Measurements from ENCODE around the gene ERC2. TPM values are rescaled to one million over a fixed set of nuclear protein-coding genes. Genes with fewer than 3 reads are reported as not detected.
A peak's percentile ranks its signal among the peaks of the same experiment; 100 is the strongest.

ERC2 gene
- total RNA-seq, 1 experiment from 2014 or later, result 0.77 TPM

DNA sequence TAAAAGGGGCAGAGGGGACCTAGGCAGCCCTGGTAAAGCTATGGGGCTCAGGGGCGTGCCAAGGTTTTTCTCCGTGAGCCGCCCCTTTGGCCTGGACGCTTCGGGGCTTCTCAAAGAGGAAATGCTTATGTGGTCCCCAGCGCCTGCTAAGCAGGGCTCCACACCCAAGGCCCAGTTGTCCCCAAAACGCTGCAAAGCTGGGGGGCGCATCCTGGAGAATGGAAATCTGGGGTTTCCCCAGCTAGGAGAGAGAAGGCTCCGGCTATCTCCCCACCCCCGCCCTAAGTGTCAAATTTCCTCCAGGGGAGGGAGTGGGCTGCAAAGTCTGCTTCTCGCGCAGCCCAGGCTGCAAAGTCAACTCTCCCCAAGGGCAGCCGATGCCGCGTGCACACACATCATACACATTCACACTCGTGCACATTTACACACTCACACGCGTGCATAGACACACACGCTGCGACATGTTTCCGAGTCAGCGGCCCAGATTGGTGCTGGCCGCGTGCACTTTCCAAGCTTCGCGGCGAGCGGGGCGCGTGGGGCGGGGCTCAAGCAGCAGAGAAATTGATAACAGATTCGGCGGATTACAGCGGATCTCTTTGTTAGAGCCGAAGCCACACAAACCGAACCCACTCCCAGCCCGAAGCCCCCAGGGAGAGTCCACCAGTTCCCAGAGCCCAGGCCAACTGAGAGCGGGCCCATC is 985.6 kb downstream of the ERC2 start:
- Histone ChIP-seq H3K79me2 (ENCODE audit: low read length) (peaks cover 29% of the 10 kb centered on the region), H3K9me3 (ENCODE audit: low read length) (no peaks in the 10 kb centered on the region), H3K9me2 (replicated peaks; ENCODE audit: low read length) (no peaks in the 10 kb centered on the region), H2AFZ (ENCODE audit: low read length) (no peak overlapping the region), H3K27me3 (ENCODE audit: low read length) (no peaks in the 10 kb centered on the region), H3K27ac (ENCODE audit: low read length) (no peak overlapping the region), H4K20me1 (ENCODE audit: low read length) (no peaks in the 10 kb centered on the region), H3K4me3 (ENCODE audit: low read length) (no peak overlapping the region), H3F3A (ENCODE audit: low read length, unreplicated experiment) (no peaks in the 10 kb centered on the region), H3K9ac (ENCODE audit: low read length) (no peak overlapping the region), H3K4me2 (ENCODE audit: low read length) (no peak overlapping the region), H3K4me1 (ENCODE audit: insufficient read depth, low read length) (peaks cover 5% of the 10 kb centered on the region; the same call in 1 of the 2 replicates), H3K36me3 (ENCODE audit: low read depth, low read length) (no peaks in the 10 kb centered on the region)
- ChIA-PET POLR2A (ENCODE audit: unreplicated experiment) (no interaction called here), CTCF (interaction anchor here (0.6 kb wide), 1 partner anchor 240 kb away, joined by 3 read pairs; no protein-coding TSS in a partner anchor)
- BruUV-seq (replicated peaks), result no TSS peak
- intact Hi-C loops (cut with micrococcal nuclease), result loop anchor here (5.0 kb wide), 1 partner anchor 630 kb away; no protein-coding TSS in a partner anchor
- DNase-seq (no peak), ATAC-seq (no peak)
- TF ChIP-seq, protein P1, sequence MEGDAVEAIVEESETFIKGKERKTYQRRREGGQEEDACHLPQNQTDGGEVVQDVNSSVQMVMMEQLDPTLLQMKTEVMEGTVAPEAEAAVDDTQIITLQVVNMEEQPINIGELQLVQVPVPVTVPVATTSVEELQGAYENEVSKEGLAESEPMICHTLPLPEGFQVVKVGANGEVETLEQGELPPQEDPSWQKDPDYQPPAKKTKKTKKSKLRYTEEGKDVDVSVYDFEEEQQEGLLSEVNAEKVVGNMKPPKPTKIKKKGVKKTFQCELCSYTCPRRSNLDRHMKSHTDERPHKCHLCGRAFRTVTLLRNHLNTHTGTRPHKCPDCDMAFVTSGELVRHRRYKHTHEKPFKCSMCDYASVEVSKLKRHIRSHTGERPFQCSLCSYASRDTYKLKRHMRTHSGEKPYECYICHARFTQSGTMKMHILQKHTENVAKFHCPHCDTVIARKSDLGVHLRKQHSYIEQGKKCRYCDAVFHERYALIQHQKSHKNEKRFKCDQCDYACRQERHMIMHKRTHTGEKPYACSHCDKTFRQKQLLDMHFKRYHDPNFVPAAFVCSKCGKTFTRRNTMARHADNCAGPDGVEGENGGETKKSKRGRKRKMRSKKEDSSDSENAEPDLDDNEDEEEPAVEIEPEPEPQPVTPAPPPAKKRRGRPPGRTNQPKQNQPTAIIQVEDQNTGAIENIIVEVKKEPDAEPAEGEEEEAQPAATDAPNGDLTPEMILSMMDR (conservative IDR thresholded peaks at IDR 0.05; ENCODE audit: low read depth, low read length), result no peak
- no peak for TF ChIP-seq EZH2phosphoT487 (IDR thresholded peaks at IDR 0.05; ENCODE audit: borderline replicate concordance, low read length)
- no peak for TF ChIP-seq EZH2 (IDR thresholded peaks at IDR 0.05; ENCODE audit: low read length, unreplicated experiment)

DNA sequence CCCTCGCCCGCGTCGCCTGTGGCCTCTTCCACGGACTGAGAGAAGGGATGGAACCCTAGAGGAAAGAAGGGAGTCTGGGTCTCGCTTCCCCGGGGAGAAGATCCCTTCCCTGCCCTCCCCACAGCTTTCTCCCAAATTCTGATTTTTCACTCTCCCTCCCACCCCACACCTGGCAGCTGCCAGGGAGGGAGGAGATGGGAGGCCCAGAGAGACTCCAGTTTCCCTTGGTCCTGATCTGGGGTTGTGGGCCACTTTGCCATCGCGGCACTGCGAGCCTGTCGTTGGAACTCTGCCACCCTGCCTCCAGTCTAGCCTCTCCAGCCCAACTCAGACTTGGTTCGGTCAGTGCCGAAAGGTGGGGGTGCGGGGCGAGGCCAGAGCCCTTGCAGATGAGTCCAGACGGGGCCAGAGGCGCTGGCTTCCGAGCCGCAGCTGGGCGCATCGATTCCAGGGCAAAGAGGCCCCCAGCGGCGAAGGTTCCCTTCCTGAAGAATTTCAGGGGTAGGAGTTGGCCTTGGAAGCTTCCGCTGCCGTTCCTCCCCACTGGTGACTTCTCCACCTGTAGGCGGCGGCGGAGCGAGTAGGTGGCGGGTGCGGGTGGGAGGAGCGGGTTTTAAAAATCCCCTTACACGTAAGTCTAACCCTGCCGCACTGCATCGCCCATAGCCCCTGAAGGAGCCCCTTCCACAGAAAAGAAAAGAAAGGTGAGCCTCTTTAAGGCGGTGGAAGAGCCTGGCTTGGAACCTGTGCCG is 986.3 kb downstream of the ERC2 start:
- ATAC-seq, result no peak
- intact Hi-C loops (cut with micrococcal nuclease), result loop anchor here (2.0 to 5.0 kb wide), 2 partner anchors 47 to 630 kb away; no protein-coding TSS in a partner anchor
- peak overlapping the region; percentile 82; the same call in 1 of the 2 replicates for H2AFZ ChIP-seq (ENCODE audit: low read length)
- ChIA-PET CTCF (interaction anchor here (0.6 kb wide), 1 partner anchor 240 kb away, joined by 3 read pairs; no protein-coding TSS in a partner anchor), POLR2A (ENCODE audit: unreplicated experiment) (no interaction called here)
- no peak for DNase-seq
- no peaks in the 10 kb centered on the region for H3K27me3 ChIP-seq (ENCODE audit: low read length)
- no peak overlapping the region for H3K27ac ChIP-seq (ENCODE audit: low read length)
- no TSS peak for BruUV-seq (replicated peaks)
- no peaks in the 10 kb centered on the region for H3F3A ChIP-seq (ENCODE audit: low read length, unreplicated experiment)
- H3K4me3 ChIP-seq (ENCODE audit: low read length), result peak overlapping the region; percentile 76
- no peaks in the 10 kb centered on the region for H3K36me3 ChIP-seq (ENCODE audit: low read depth, low read length)
- no peaks in the 10 kb centered on the region for H3K9me2 ChIP-seq (replicated peaks; ENCODE audit: low read length)
- H4K20me1 ChIP-seq (ENCODE audit: low read length), result no peaks in the 10 kb centered on the region
- peaks cover 6% of the 10 kb centered on the region; the same call in 1 of the 2 replicates for H3K4me1 ChIP-seq (ENCODE audit: insufficient read depth, low read length)
- H3K9ac ChIP-seq (ENCODE audit: low read length), result peak overlapping the region; percentile 65; the same call in 1 of the 2 replicates
- H3K4me2 ChIP-seq (ENCODE audit: low read length), result peak overlapping the region; percentile 93
- H3K9me3 ChIP-seq (ENCODE audit: low read length), result no peaks in the 10 kb centered on the region
- peaks cover 23% of the 10 kb centered on the region for H3K79me2 ChIP-seq (ENCODE audit: low read length)
- TF ChIP-seq EZH2 (IDR thresholded peaks at IDR 0.05; ENCODE audit: low read length, unreplicated experiment) (no peak), EZH2phosphoT487 (IDR thresholded peaks at IDR 0.05; ENCODE audit: borderline replicate concordance, low read length) (no peak)
- TF ChIP-seq, protein P1 (conservative IDR thresholded peaks at IDR 0.05; ENCODE audit: low read depth, low read length), result no peak

Measured in PC-3 (cell line).